Heart left ventricle (tissue), 13 donors: ENCODE results near the gene MCL1.

Source experiments
- POLR2A ChIP-seq, 2 donors: fragments of 450-650 bp; IDR thresholded peaks; one replicate each; pipeline ENCODE4 v1.6.1; 2017; ENCODE audit warnings: antibody characterized with exemption in 2 of 2, mild to moderate bottlenecking in 2 of 2, moderate library complexity in 2 of 2
- TF ChIP-seq, protein P1 (sequence below), 12 donors: fragments of 200-600 bp; sonication (generic) in 4 of 12; IDR thresholded peaks; one replicate each; pipeline versions ENCODE4 v1.5.0 to v1.8.0; 2018 to 2022; ENCODE audit warnings: antibody characterized with exemption in 12 of 12, mild to moderate bottlenecking in 5 of 12
- donor health status: ischemic (EF 13 %, LVEDD 7.1; RV severe dilation, severe dysfunction).
- donor health status: DM: no; HTN: yes; CAD: no.
- donor health status: DM: no; HTN: no; CAD: no.
- donor health status: ischemic (EF 25% LVEDD 6.9; RV normal size, moderate dysfunction).
- donor health status: ischemic (EF 25% LVEDD 5.7; RV mildly dilated, moderate dysfunction).
- donor health status: ischemic (EF 35%, LVEDD 5.7; RV mildly dilated, moderate dysfunction).
- donor health status: nonischemic (EF 11% LVEDD 7.7; RV severe dilation, severe dysfunction).
- donor health status: DM: yes; HTN: yes; CAD: no.
- donor health status: PGD.
- donor health status: ischemic (EF 29% LVEDD 5.4; RV normal size, mild dysfunction).
- donor health status: nonischemic (EF 23%, LVEDD 6.1; RV moderate dilation, normal function).

DNA sequence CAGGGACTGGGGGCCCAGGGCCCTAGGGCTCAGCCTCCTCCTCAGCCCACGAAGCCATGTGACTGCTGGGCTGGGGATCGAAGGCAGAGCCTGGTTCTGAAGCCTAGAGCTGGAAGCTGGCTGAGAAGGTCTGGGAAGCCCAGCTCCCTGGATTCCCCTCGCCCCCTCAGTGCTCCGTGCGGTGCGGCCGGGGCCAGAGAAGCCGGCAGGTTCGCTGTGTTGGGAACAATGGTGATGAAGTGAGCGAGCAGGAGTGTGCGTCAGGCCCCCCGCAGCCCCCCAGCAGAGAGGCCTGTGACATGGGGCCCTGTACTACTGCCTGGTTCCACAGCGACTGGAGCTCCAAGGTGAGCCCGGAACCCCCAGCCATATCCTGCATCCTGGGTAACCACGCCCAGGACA is 21.1 kb downstream of the MCL1 start:
- TF ChIP-seq, protein P1, sequence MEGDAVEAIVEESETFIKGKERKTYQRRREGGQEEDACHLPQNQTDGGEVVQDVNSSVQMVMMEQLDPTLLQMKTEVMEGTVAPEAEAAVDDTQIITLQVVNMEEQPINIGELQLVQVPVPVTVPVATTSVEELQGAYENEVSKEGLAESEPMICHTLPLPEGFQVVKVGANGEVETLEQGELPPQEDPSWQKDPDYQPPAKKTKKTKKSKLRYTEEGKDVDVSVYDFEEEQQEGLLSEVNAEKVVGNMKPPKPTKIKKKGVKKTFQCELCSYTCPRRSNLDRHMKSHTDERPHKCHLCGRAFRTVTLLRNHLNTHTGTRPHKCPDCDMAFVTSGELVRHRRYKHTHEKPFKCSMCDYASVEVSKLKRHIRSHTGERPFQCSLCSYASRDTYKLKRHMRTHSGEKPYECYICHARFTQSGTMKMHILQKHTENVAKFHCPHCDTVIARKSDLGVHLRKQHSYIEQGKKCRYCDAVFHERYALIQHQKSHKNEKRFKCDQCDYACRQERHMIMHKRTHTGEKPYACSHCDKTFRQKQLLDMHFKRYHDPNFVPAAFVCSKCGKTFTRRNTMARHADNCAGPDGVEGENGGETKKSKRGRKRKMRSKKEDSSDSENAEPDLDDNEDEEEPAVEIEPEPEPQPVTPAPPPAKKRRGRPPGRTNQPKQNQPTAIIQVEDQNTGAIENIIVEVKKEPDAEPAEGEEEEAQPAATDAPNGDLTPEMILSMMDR (IDR thresholded peaks at IDR 0.05), result no peak
- no peak for TF ChIP-seq POLR2A (IDR thresholded peaks at IDR 0.05)
